Lower leg skin (tissue), 4 donors: Measurements from ENCODE around the gene INTS7. TPM values are rescaled to one million over a fixed set of nuclear protein-coding genes. Genes with fewer than 3 reads are reported as not detected.

Experiments used
- DNase-seq, 2 donors: peaks; one replicate each; pipeline ENCODE4 v3.0.0-alpha.2; 2019; ENCODE audit warnings: low spot score in 2 of 2
- H3K4me3 ChIP-seq: fragments of 200-600 bp; sonication (generic); 2 replicates; pipeline ENCODE4 v1.5.1; 2017; ENCODE audit warnings: mild to moderate bottlenecking, low read depth; ENCODE audit not compliant: poor library complexity, severe bottlenecking
- POLR2A ChIP-seq, 2 donors: fragments of 450-650 bp; IDR thresholded peaks; one replicate each; pipeline ENCODE4 v1.6.1; 2016 to 2017; ENCODE audit warnings: antibody characterized with exemption in 2 of 2, mild to moderate bottlenecking in 1 of 2, moderate library complexity in 1 of 2
- WGBS, 2 donors: methylation state at CpG; one replicate each; pipeline ENCODE4 v1.1.5; 2018; 5-methylcytosine and 5-hydroxymethylcytosine counted together
- intact Hi-C: fragments of 100-400 bp; cut with DNase I; formaldehyde crosslinking; loops from one replicate; pipeline ENCODE4 v1.15.0; 2023; ENCODE audit warnings: low total_unique reads
- total RNA-seq, 4 donors: library from RNA; depleted of rRNA; stranded (reverse); fragments of >200 nt; gene quantifications; one replicate each; pipeline ENCODE4 v1.1.0, GENCODE V29; 2016
- TF ChIP-seq, protein P1 (sequence below), 3 donors: fragments of 450-650 bp; IDR thresholded peaks; one replicate each; pipeline ENCODE4 v1.5.1; 2016; ENCODE audit warnings: antibody characterized with exemption in 3 of 3, mild to moderate bottlenecking in 3 of 3, moderate library complexity in 2 of 3

INTS7 gene
- total RNA-seq, 4 donors from 2014 or later: 8.5 to 15.5 (median 11.0) TPM

DNA sequence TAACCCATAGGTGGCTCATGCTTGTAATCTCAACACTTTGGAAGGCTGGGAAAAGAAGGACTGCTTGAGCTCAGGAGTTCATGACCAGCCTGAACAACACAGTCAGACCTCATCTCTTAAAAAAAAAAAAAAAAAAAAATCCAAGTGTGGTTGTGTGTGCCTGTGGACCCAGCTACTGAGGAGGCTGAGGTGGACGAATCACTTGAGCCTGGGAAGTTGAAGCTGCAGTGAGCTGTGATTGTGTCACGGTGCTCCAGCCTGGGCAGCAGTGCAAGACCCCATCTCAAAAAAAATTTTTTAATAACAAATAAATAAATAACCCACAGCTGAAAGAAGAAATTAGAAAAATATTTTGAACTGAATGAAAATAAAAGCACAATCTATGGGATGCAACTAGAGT, 13.8 kb downstream of the INTS7 start:
- no peak for TF ChIP-seq POLR2A (IDR thresholded peaks at IDR 0.05)
- TF ChIP-seq, protein P1, sequence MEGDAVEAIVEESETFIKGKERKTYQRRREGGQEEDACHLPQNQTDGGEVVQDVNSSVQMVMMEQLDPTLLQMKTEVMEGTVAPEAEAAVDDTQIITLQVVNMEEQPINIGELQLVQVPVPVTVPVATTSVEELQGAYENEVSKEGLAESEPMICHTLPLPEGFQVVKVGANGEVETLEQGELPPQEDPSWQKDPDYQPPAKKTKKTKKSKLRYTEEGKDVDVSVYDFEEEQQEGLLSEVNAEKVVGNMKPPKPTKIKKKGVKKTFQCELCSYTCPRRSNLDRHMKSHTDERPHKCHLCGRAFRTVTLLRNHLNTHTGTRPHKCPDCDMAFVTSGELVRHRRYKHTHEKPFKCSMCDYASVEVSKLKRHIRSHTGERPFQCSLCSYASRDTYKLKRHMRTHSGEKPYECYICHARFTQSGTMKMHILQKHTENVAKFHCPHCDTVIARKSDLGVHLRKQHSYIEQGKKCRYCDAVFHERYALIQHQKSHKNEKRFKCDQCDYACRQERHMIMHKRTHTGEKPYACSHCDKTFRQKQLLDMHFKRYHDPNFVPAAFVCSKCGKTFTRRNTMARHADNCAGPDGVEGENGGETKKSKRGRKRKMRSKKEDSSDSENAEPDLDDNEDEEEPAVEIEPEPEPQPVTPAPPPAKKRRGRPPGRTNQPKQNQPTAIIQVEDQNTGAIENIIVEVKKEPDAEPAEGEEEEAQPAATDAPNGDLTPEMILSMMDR (IDR thresholded peaks at IDR 0.05): no peak
- 81 to 88% methylated on average over 2 of the region's 2 CpGs for WGBS, 2 donors
- intact Hi-C loops: no loop called here
- no peak for DNase-seq
- H3K4me3 ChIP-seq: no peak overlapping the region

DNA sequence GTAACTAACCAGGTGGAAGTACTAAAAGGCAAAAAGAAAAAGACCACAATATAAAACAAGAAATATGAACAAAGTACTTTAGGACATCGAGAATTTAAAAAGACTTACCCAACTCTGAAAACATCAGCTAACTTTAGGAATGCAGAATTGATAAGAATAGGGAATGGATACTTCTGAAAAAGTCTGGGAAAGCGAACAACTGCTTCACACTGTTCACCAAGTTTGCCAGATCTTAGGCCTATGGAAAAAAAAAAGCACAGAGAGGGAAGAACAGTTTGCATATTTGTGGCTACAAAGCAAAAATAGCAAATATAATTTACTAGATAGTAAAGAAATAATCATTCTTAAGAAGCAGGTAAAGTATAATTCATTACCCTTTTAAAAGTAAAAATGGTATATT, 14.4 kb downstream of the INTS7 start:
- no peak for DNase-seq
- 79 to 86% methylated on average over 2 of the region's 2 CpGs for WGBS, 2 donors
- no peak overlapping the region for H3K4me3 ChIP-seq
- no peak for TF ChIP-seq POLR2A (IDR thresholded peaks at IDR 0.05)
- TF ChIP-seq, protein P1 (IDR thresholded peaks at IDR 0.05): no peak
- intact Hi-C loops: no loop called here

DNA sequence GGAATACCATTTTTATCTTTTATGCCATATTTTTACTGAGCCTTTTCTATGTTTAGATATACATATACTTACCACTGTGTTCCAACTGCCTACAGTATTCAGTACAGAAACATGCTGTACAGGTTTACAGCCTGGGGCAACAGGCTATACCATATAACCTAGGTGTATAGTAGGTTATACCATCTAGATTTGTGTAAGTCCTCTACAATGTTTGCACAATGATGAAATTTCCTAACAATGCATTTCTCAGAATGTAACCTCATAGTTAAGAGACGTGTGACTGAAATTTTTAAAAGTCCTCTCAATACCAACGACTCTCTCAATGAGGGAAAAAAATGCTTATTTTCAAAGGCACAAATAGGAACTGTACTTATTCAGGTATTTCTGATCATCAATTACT, 21.7 kb downstream of the INTS7 start:
- no peak for DNase-seq
- TF ChIP-seq POLR2A (IDR thresholded peaks at IDR 0.05): no peak
- TF ChIP-seq, protein P1 (IDR thresholded peaks at IDR 0.05): no peak
- intact Hi-C loops: no loop called here
- WGBS, 2 donors: 80 to 81% methylated on average over 2 of the region's 2 CpGs
- H3K4me3 ChIP-seq: no peak overlapping the region

DNA sequence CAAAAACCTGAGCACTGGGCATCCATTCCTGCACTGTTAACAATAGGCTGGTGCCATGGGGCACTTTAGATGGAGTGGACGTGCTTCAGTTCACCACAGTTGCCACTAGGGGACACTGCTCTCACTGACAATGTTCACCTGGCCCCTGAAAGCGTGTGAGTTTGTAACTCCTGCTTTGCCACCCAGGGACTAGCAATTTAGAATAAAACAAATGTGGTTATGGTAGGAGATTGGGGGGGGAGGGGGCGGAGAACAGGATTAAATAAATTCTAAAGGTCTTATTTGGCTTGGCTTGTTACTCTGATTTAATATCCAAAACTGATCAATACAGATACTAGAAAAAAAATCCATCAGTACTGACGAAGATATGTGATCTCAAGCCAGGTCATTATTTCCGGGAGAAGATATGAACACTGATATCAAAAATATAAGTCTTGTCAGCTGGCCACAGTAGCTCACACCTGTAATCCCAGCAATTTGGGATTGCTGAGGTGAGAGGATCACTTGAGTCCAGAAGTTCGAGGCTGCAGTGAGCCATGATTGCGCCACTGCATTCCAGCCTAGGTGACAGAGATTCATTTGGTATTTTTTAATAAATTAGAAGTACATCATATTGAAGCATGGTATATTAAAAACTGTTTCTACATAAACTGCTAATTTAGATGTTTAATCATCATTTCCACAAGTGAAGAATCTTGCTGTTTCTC, 23.2 kb downstream of the INTS7 start:
- no peak overlapping the region for H3K4me3 ChIP-seq
- TF ChIP-seq POLR2A (IDR thresholded peaks at IDR 0.05): no peak
- TF ChIP-seq, protein P1 (IDR thresholded peaks at IDR 0.05): peak in 1 of 3 donors; percentile 54
- intact Hi-C loops: no loop called here
- WGBS, 2 donors: 55 to 56% methylated on average over 7 of the region's 7 CpGs
- DNase-seq: peak; percentile 63 to 90

DNA sequence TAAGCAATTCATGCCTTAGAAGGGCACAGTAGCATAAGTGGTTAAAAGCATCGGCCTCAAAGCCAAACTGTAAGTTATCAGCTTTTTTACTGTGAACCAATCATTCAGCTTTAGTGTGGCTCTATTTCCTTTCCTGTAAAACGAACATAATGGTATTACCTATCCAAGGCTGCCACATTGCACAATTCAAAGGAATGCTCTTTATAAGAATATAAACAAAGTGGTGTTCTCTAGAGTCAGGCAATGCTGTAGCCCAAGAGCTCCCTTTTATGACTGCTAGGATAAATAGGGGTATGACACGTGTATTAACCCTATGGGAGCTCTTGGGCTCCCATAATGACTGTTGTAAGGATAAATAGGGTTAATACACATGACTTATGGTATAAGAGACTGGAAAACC, 25.4 kb downstream of the INTS7 start:
- H3K4me3 ChIP-seq: no peak overlapping the region
- intact Hi-C loops: no loop called here
- 85 to 86% methylated on average over 3 of the region's 3 CpGs for WGBS, 2 donors
- TF ChIP-seq, protein P1 (IDR thresholded peaks at IDR 0.05): no peak
- no peak for TF ChIP-seq POLR2A (IDR thresholded peaks at IDR 0.05)
- no peak for DNase-seq

DNA sequence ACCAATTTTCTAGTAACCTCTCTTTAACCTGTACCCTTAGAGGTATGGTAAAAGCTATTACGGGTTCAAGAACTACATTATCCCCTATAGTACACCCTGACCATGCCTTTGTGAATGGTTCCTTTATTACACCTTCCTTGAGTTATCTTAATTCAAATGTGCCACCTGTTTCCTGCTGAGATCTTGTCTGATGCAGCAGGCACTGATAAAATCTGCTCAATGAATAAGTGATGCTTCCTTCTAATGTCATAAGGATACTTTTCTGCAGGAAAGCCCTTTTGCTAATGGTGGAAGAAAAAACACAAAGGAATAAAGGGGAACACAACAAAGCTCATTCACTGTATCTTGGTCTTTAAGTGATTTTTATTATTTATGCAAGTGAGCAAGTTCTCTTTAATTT, 25.8 kb downstream of the INTS7 start:
- 92 to 93% methylated on average over 1 of the region's 1 CpG for WGBS, 2 donors
- no peak for DNase-seq
- intact Hi-C loops: no loop called here
- TF ChIP-seq, protein P1 (IDR thresholded peaks at IDR 0.05): no peak
- TF ChIP-seq POLR2A (IDR thresholded peaks at IDR 0.05): no peak
- no peak overlapping the region for H3K4me3 ChIP-seq
